C1 segment of cervical spinal cord (tissue), 14 donors: ENCODE measurements around the gene TTC6.

Source experiments
- DNase-seq, 14 donors: peaks; one replicate each; lab custom pipeline; 2025; lab: John Stamatoyannopoulos, UW

The TTC6 gene

DNA sequence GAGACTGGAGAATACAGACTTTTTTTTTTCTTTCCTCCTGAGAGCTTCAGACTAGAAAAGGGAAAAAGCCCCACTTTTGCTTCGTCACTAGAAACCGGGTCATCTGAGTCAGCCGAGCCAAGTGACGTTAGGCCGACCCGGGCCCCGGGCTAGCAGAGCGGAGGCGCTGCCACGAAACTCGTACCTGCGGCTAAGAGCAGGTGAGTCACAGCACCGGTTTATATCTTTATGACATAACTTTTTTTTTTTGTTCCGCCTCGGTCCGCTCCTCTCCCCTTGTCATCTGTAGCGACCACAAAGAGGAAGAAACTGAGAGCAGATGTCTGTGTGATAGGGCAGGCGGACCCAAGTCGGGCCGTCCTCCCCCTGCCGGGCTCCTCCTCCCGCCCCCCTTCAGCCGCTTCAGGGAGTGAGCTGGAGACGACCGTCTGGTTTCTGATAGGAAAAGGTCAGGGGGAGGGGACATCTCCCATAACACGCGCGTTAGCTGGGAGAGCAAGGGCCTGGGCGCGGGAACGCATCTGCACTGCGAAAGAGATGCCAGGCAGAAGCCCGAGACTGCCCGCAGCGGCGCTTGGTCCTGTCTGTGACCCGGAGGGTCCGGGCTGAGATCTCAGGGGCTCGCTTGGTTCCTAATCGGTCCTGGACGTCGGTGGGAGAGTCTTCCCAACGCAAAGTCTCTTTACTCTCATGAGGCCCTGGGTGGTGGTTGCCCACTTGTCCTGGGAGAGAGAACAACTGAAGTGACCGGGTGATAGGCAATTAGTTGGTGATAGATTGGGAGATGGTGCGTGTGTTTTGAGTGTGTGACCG is 586 bp downstream of the TTC6 start:
- no peak for DNase-seq

DNA sequence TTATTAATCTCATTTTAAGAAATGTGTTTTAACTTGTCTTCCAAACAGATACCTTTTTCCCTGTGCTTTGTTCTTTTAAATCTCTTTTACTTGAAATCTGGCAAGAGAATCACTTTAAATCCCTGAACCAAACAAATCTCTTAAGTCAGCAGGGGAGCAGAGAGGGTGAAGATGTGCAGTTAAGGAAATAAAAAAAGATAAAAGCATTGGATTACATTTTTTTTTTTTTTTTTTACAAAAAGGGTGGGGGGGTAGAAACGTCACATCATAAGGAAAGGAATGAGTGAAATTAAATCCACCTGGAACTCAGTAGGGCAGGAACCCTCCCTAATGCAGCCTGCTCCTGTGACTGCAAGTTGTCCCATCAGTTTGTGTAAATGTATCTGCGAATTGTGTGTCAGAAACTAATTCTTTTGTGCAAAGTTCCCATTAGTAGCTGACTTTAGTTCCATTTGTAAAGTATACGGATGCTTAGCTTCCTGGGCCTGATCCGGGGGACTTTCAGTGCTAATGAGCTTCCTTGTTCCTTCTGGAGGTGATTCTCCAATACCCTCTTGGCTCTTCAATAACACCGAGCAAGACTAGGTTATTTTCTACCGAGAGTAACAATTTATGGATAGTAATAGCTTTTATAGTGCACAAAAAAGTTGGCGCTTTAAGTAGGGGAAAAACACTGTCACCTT is 1.5 kb downstream of the TTC6 start:
- DNase-seq = no peak

DNA sequence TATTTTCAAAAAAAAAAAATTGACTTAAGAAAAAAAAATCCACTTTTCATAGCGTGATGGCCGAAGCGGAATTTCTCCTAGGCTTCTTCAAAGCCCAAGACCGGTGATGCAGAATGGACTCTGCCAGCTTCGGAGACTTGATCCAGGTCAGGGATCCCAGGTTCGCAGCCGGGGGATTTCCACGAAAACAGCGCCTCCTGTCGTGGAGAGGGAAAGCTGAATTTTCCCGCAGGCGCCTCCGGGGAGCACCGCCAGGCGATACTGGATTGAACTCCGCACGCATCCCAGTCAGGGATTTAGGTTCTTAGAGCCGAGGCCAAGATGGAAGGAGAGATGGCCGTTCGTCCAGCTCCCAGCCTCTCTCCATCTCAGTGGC is 2.1 kb downstream of the TTC6 start:
- no peak for DNase-seq

DNA sequence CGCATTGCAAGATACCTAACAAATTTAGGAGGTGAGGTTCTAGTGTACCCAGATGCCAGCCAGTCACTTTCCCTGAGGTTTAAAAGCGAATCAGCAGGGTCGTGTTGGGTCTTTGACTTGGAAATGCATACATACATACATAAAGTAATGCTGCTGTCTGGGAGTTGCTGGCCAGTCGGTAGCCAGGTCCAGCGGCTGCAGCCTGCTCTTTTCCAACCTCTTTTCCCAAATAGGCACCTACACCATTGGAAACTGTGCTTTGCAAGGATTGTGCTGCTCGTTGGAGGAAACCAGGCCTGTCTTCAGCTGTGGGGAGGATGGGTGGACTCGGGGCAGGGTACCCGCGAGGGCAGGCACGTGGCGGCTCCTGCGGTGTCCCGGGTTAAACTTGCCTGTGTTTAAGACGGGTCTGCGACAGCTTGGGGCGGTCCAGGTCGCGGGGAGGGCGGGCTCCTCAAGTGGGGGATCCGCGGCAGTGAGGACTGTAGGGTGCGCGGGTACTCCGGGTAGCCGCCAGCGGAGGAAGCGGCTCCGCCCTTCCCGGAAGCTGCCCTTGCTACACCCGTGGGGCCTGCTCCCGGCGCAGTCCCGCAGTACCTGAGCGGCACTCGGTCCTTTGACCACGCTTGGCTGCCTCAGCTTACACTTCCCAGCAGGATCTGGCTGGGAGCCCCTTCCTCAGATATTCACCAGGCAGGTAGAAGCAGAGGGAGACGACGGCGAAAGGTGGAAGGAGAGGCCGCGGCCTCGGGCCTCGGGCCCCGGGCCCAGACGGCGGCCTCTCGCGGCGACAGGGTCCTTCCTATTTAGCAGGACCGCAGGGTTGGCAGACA is 2.7 kb downstream of the TTC6 start:
- no peak for DNase-seq

DNA sequence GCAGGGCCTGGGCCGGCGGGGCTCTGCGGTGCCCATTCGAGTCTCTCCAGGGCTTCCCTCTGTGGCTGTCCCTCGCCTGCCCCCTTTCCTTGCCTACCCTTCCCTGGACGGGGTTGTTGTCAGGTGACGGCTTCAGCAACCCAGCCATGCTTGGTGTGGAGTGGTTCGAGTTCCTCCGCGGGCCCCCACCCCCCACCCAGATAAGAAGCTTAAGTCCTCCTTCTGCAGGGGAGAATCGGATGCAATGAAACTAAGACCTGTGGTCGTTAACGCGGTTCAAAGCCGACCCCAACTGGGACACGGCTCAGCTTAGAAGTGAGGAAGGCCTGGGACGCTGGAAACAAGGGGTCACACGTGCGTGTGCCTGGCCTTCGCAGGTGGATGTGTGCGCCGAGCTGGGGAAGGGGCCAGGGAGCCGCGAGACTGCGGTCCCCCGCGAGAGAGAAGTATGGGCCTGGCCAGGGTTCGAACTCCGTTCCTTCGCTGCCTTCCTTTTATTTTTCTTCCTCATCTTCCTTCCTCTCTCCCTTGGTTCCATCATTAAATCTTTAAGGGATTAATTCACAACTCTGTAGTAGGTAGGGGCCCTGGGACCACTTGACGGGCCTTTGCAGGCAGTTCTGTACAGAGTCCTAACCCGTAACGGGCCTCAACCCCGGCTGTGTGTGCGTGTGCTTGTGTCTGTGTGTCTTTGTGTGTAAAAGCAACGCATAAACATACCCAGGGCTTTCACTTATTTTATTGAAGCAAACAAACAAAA is 3.5 kb downstream of the TTC6 start:
- DNase-seq = no peak

DNA sequence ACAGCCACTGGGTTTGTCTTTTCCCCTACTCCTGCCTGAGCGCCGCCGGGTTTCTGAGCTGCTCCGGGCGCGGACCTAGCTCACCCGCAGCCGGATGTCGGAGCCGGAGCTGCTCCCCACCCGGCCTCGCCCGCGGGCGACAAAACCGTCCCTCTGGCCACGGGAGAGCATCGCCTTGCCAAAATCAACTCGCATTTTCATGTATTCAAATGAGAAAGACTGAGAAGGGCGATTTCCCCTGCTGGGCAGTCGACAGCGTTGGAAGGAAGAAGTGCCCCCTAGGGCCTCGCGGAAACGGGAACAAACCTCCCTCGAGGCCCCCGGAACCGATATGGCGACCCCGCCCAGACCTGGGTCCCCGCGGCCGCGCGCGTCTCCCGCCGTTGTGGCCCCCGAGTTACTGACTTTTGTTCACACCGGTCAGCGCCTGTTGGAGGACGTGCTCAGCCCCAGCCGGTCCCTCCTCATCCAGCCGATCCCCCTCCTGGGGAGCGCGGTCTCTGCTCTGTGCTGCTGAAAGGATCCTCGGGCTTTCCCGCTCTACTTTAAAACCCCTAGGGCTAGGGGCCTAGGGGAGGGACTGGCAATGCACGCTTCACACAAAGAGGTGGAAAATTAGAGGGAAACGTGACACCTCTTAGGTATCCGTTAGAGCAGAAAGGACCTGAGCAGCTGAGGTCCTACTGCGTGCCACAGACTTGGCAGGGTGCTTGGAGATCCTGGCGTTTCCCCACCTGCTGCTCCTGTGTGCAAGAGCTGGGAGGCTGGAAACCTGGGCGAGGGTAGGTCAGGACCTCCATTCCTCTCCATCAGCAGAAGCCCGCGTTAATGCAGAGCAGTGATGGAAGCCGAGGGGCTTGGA is 4.3 kb downstream of the TTC6 start:
- DNase-seq = no peak

DNA sequence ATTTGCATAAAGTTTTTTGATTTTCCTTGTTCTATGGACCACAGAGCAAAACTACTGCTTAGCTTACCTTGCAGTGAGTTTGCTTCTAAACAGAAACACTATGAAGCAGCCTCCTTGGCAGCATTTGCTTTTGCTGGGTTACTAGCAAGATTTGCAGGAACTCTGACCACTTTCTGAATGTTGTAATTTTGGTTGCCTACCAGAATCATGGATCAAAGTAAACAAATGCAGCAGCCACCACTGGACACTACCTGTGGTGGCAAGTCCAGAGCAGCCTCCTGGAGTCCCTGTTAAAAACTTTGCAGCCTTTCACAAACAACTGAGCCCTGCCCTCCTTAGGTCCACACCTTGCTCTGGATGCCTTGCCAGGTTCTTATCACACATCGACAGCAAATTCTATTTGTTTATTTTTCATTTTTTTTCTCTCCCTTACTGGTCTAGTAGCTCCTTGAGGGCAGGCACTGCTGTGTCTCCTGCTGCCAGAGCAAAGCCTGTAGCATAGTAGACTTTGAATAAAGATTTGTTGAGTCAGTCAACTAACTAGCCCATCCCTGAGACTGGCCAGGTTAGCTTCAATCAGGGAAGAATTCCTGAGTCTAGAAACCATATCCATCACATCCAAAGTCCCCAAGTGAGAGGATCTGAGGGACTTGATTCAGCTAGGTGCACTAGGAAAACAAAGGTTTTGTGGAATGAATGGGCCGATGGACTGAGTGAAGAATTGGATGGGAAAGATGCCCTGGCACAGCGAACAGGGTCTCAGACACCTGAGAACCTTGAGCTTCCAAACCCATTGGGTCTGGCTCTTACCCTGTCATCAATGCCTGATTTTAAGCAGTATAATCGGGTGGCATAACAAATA is 5.7 kb downstream of the TTC6 start:
- DNase-seq = no peak

DNA sequence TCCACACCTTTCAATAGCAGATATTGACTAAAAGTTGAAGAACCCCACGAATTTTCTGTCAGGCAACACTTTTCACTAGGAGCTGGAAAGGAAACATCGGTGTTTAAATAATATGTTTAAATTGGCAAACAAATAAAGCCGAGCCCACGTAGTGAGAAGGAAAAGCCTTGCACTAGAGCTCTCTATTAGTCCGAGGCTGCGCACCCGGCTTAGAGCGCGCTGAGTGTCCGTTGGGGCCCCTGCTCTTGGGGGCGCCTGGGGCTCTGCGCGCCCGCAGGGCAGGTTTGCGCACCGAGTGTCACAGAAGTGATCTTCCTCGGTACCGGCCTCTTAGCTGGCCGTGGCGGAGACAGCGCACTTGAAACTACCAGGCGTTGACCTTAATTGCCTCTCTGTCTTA is 6.4 kb downstream of the TTC6 start:
- DNase-seq = no peak

DNA sequence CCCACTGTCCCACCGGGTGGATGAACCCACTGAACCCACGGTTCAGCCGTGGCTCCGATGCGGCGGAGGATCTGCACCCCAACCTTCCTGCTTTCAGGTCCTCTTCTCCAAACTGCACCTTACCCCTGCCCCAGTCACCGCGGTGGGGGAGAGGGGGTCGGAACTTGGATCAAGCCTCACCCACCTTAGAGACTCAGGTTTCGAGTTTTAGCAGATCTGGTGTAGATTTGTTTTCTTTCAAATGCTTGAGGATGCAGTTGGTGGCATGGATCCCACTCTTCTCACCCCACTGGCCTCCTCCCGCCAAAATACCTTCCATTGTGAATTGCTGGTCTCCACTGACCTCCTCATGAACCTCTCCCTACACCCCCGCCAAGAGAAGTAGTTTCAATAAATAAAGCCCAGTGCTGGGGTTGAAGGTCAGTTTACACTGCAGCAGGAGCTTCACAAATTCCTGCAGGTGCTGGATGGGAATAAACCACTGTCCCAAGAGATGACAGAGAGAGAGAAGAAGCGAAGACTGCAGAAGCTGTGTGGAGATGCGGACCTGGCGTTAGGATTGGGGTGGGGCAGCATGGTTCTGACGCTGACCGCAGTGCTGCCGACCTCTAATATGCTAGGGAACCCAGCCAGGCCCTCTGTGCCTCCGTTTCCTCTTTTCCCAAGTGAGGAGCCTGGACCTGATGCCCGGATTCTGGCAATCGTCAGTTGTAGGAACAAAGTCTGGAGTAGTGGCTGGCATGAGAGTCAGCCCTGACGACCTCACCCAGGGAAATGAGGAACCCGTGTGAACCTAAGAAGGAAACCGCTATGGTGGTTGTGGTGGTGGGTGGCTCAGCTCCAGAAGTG is 7.4 kb downstream of the TTC6 start:
- no peak for DNase-seq

DNA sequence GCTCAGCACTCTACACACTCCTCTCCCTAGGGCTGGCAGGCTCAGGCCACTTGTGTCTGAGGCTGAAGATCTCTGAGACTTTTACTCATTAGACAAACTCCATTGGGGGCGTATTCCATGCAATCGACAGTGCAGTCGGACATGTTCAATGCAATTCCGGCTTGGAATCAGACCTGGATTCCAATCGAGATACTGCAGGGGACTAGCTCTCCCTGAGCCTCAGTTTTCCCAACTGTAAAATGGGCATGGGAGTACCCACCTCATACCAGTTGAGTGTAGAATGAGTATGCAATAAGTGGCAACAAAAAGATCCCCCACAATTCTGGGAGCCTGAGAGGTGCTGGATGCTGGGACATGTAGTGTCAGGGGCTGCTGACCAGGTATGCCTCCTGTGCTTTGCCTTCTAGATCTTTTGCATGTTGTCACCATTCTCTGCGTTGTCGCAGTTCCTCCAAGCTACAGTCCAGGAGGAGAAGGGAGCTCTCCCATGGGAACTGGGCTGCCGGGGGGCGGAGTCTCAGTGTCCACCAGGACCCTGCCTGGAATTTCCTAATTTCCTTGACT is 8.3 kb downstream of the TTC6 start:
- DNase-seq = no peak

DNA sequence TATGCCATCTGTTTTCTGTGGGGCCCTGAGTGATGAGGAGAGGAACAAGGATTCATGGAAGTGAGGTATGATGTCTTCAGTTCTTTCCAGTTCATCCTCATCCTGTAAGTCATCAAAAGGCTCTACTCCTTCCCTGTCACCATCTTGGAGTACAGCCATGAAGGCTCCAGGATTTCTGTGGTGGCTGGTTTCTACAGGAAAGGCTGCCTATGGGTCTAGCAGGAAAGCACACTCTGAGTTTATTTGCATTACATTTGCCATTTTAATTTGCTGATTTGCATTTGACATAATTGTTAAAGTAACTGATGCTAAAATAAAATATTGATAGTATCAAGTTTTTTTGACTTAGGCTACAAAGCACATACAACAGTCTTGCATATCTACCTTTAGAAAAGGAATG is 11.2 kb downstream of the TTC6 start:
- no peak for DNase-seq

DNA sequence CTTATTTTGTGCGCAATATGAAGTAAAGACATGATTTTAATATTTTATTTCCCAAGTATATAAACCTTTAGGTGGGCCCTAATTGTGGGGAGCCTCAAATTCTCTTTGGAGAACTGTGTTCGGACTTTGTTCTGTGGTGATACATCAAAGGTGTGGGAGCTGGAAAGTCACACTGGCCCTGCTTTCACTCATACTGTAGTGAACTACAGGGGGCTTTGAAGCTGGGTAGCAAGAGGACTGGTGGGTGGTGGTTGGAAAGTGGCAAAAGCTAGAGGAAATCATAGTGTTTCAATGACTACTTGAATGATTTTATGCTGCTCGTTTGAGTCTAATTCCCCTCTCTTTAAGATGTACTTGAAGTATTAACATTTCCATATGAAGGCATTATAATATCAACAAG is 13.2 kb downstream of the TTC6 start:
- no peak for DNase-seq

DNA sequence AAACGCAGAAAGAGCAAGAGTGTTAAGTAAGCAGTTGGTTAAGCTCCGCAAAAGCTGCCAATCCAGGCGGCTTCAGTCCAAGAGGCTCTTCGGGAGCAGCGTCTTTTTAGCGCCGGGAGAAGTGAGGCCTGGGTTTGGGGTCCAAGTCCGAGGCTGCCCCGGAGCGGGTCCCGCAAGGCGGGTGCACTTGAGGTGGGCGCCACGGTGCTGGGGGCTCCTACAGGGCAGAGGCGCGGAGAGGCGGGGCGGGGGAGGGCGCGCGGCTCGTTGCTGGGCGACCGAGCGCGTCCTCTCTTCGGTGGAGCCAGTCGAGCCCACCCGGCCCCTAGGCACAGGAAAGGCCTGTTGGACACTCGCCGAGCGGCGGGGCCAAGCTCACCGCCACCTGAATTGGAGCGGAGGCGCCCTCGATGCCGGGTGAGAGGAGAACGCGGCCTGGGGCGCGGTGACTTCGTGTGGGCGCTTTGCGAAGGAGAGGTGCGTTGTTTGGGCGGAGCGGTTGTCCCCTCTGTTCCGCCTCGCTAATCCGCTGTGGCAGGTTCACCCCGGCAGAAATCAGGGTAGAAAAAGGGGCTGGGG is 15.6 kb downstream of the TTC6 start:
- DNase-seq = no peak

DNA sequence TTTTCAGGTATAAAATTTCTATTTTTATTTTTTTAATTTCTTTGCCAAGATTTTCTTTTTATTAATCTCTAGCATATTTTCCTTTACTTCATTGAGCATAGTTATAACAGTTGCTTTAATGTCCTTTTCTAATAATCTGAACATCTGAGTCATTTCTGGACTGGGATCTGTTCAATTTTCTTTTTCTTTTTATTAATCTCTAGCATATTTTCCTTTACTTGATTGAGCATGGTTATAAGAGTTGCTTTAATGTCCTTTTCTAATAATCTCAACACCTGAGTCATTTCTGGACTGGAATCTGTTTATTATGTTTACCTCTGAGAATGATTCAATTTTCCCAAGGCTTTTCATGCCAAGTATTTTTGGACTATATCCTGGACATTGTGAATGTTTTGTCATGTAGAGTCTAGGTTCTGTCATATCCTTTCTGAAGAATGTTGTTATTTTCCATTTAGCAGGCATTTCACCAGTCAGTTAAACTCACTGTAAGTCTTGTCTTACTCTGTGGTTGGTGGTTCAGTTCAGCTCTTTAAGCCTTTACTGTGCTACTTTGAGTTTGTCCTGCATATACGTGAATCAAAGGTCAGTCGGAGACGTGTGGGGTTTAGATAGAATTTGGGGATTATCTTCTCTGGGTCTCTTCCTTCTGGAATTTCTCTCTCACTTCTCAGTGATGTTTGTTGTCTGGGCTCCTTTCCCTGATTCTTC is 20.3 kb downstream of the TTC6 start:
- no peak for DNase-seq

DNA sequence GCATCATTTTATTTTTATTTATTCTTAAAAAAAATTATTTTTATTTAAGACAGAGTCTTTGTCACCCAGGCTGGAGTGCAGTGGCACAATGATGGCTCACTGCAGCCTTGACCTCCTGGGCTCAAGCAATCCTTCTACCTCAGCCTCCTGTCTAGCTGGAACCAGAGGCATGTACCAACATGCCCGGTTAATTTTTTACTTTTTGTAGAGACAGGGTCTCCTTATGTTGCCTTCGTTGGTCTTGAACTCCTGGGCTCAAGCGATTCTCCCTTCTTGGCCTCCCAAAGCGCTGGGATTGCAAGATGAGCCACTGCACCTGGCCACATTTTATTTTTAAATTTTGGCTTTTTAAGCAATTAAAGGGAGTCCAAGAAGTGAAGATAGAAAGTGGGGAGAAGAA is 21.4 kb downstream of the TTC6 start:
- no peak for DNase-seq

DNA sequence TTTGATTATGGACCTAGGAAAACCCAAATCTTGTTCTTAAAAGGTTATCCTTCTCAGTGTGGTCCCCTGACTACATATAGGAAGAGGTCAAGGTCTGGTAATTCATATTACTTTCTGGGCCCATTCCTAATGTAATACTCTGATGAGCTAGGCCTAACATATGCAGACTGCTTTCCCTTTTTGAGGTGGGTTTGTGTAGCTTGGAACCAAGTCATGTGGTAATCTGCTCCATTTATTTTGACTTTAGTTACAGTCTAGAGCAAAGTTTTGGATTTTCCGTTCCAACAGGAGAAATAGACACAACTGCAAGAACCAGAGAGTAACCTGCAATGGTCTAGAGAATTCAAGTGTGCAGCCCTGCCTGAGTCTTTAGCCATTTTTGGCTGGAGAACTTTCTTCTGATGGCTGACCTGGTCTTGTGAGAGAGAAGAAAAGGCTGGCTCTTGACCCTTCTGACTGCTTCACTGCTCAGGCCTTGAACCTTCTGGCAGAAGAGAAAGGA is 22.5 kb downstream of the TTC6 start:
- no peak for DNase-seq

DNA sequence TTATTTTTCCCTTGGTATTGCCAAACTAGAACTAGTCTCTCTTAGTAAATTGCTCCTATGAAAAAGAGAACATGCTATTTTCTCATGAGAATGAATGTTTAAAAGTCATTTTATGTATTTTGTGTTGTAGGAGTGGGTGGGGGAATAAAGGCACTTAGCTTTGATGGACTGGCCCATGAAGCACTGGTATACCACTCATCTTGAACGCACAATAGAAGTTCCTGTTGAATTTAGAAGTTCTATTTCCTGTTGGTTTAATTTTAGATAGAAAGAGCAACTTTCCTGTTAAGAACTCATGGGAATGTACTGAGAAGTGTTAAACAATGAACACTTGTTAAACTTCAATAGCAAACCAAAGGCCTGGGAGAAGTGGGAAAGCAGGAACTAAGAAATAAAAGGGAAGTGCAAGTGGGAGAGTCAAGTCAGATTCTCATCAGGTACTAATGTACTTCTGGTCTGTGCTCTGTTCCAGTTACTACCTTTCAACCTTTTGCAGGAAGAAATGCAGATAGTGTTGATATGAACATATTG is 23.1 kb downstream of the TTC6 start:
- no peak for DNase-seq
